ENCODE measurements around the gene UGT1A5.
A peak's percentile ranks its signal among the peaks of the same experiment; 100 is the strongest.

UGT1A5 gene

DNA sequence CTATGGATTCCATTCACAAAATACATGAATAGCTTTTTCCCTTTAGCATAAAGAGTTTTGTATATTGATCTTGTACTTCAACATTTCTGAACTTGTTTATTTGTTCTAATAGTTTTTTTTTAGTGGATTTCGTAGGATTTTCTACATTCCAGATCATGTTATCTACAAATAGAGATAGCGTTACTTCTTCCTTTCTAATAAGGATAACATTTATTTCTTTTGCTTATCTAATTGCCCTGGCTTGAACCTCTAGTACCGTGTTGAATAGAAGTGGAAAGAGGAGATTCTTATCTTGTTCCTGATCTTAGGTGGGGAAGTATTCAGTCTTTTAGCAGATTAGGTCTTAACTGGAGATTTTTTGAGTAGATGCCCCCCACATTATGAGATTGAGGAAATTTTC, 10.5 kb upstream of the UGT1A5 start:
- in situ Hi-C loops (cut with HindIII; ENCODE audit: low sequenced_read_pairs) = no loop called here
- TF ChIP-seq, protein P1, sequence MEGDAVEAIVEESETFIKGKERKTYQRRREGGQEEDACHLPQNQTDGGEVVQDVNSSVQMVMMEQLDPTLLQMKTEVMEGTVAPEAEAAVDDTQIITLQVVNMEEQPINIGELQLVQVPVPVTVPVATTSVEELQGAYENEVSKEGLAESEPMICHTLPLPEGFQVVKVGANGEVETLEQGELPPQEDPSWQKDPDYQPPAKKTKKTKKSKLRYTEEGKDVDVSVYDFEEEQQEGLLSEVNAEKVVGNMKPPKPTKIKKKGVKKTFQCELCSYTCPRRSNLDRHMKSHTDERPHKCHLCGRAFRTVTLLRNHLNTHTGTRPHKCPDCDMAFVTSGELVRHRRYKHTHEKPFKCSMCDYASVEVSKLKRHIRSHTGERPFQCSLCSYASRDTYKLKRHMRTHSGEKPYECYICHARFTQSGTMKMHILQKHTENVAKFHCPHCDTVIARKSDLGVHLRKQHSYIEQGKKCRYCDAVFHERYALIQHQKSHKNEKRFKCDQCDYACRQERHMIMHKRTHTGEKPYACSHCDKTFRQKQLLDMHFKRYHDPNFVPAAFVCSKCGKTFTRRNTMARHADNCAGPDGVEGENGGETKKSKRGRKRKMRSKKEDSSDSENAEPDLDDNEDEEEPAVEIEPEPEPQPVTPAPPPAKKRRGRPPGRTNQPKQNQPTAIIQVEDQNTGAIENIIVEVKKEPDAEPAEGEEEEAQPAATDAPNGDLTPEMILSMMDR (IDR thresholded peaks at IDR 0.05; ENCODE audit: low read depth, low read length) = no peak
- DNase-seq (ENCODE audit: low read depth, low spot score) = no peak
- no peak overlapping the region for H3K4me3 ChIP-seq (ENCODE audit: low read depth, low read length)

DNA sequence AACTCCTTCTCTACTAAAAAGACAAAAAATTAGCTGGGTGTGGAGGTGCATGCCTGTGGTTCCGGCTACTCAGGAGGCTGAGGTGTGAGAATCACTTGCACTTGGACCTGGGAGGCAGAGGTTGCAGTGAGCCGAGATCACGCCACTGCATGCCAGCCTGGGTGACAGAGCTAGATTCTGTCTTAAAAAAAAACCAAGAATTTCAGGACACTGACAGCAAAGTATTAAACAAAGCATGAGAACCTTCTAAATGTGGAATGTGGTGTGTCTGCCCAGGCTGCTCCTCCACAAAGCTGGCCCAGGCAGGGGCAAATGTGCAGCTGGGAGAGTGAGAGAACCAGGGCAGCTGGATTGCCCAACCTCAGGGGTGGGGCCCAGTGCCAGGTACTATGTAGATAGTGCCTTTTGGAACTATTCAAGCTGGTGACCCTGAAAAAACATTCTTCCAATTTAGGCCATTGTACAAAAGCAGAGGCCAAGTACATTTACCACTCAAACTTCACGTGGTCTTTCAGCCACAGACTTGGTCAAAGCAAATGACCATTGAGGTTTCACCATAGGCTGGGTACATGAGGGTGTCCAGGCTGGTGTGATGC, 6.7 kb upstream of the UGT1A5 start:
- no peak overlapping the region for H3K4me3 ChIP-seq (ENCODE audit: low read depth, low read length)
- no peak for DNase-seq (ENCODE audit: low read depth, low spot score)
- TF ChIP-seq, protein P1 (IDR thresholded peaks at IDR 0.05; ENCODE audit: low read depth, low read length) = no peak
- in situ Hi-C loops (cut with HindIII; ENCODE audit: low sequenced_read_pairs) = no loop called here

DNA sequence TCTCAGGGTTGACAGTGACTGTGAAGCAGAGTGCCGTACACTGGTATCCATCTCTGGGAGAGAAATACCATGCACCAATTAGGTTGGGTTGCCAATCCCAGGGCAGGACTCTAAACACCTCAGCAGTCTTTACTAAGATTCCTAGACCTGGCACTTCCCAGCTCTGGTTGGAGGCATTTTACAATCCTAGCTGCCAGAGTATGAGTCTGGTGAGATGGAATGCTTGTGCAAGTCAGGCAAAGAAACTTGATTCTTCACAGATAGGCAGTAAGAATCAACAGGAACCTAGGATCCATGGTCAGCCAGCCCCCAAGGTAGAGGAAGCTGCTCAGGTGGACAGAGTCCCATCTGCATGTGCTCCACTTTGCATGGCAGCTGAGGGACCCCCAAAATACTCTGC, 6.0 kb upstream of the UGT1A5 start:
- peak; percentile 29 for DNase-seq (ENCODE audit: low read depth, low spot score)
- in situ Hi-C loops (cut with HindIII; ENCODE audit: low sequenced_read_pairs) = no loop called here
- H3K4me3 ChIP-seq (ENCODE audit: low read depth, low read length) = no peak overlapping the region
- TF ChIP-seq, protein P1 (IDR thresholded peaks at IDR 0.05; ENCODE audit: low read depth, low read length) = no peak

DNA sequence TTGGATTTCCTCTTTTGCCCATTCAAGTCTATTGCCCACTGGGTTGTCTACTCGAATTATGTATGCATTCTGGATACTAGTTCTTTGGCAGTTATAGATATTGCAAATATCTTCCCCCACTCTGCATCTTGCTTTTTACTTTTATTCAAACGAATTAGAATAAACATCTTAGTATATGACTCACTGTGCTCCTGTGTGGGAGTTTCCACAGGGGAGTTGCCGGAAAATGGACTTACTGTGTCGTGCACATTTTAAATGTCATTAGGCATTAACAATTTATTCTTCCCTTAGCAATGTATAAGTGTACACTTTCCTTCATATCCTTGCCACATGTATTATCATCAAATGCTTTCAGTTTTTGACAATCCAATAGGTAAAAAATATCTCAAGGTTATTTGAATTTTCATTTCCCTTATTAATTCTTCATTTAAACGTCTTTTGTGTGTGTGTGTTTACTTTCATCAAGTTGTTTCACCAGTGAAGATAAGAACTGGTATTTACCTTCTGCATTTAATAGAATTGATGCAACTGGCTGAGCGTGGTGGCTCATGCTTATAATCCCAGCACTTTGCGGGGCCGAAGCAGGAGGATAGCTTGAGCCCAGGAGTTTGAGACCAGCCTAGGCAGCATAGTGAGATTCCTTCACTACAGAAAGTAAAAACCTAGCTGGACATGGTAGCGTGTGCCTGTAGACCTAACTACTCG, 4.6 kb upstream of the UGT1A5 start:
- TF ChIP-seq, protein P1 (IDR thresholded peaks at IDR 0.05; ENCODE audit: low read depth, low read length) = no peak
- no peak overlapping the region for H3K4me3 ChIP-seq (ENCODE audit: low read depth, low read length)
- DNase-seq (ENCODE audit: low read depth, low spot score) = peak; percentile 20
- in situ Hi-C loops (cut with HindIII; ENCODE audit: low sequenced_read_pairs) = no loop called here

DNA sequence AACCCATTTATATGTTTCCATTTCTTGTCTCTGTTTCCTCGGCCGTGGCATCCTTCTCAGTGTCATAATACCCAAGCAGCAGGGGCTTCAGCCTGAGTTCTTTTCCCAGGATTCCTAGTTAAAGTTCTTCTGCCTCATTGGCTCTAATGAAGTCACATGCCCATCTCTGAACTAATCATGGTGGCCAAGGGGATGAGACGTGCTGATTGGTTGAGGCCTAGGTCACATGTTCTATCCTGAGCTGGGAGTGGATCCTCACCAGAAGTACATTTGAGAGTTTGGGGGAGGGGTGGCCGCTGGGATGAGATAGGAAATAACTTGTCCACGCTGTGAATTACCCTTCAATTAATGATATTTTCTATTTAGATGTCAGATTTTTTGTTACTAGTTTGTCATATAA, 3.8 kb upstream of the UGT1A5 start:
- TF ChIP-seq, protein P1 (IDR thresholded peaks at IDR 0.05; ENCODE audit: low read depth, low read length) = no peak
- no peak for DNase-seq (ENCODE audit: low read depth, low spot score)
- H3K4me3 ChIP-seq (ENCODE audit: low read depth, low read length) = no peak overlapping the region
- in situ Hi-C loops (cut with HindIII; ENCODE audit: low sequenced_read_pairs) = no loop called here

DNA sequence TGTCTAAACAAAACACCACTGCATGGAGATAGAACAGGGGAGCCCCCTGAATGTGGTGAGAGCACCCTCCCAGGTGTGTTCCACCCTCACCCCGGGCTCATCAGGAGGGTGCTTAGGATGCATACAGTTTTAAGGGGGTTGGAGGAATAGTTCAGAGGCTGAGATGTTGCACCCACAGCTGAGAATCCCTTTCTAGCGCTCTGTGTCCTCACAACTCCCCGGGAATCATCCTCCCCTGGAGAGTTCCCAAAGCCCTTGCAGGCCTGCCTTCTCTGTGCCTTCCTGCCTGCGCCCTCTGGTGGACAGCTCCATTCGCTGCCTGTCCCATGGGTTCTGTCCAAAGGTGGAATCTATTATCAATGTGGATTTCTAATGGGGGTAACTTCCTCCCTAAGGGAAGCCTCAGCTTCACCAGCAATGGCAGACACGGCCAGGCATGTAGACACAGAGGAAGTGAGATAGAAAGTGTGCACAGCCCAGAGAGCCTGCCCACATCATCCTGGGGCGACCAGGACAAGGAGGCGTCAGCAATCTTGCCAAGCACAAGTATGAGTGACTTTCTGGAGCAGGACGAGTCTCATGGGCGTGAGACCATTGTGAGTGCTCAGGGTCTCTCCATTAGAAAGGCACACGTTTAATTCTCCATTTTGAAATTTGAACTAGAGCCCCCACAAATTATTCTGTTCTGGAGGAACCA, 1.2 kb upstream of the UGT1A5 start:
- H3K4me3 ChIP-seq (ENCODE audit: low read depth, low read length) = no peak overlapping the region
- TF ChIP-seq, protein P1 (IDR thresholded peaks at IDR 0.05; ENCODE audit: low read depth, low read length) = peak; percentile 97
- in situ Hi-C loops (cut with HindIII; ENCODE audit: low sequenced_read_pairs) = no loop called here
- DNase-seq (ENCODE audit: low read depth, low spot score) = peak; percentile 69

Measured in astrocyte of the spinal cord (primary cell).